NCI-H510A (cell line): ENCODE results near the gene SMYD5.
A peak's percentile ranks its signal among the peaks of the same experiment; 100 is the strongest.

Source experiments
- DNase-seq: peaks from one replicate; lab custom pipeline; 2025; lab: John Stamatoyannopoulos, UW

The SMYD5 gene

GRCh38 chr2:73208258-73208657, 5.8 kb upstream of the SMYD5 start:
- no peak for DNase-seq

DNA sequence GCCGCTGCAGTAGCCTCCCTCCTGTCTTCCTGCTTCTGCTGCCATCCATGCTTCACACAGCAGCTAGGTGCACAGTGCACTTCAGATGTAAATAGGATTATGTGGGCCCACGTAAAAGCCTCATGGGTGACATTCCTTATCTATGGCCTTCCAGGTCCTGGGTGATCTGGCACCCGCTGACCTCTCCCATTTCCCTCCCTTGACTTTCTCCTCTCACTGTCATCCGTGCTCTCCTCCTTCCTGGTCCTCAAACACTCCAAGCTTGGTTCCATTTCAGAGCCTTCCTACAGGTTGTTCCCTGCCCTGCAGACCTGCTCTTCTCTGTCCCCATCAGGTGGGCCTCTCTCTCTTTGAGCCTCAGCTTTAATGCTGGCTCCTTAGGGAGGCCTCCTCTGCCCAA, 4.0 kb upstream of the SMYD5 start:
- DNase-seq, result no peak

GRCh38 chr2:73210696-73211095, 3.3 kb upstream of the SMYD5 start:
- DNase-seq, result no peak

DNA sequence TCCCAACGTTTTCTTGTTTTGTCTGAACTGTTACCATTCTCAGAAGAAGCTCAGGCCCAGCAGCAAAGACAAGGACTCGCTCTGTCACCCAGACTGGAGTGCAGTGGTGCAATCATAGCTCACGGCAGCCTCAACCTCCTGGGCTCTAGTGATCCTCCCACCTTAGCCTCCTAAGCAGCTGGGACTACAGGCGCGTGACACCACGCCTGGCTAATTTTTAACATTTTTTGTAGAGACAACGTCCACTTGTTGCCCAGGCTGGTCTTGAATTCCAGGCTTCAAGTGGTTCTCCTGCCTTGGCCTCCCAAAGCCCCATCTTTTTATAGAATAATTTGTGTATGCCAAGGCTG, 2.0 kb upstream of the SMYD5 start:
- no peak for DNase-seq

DNA sequence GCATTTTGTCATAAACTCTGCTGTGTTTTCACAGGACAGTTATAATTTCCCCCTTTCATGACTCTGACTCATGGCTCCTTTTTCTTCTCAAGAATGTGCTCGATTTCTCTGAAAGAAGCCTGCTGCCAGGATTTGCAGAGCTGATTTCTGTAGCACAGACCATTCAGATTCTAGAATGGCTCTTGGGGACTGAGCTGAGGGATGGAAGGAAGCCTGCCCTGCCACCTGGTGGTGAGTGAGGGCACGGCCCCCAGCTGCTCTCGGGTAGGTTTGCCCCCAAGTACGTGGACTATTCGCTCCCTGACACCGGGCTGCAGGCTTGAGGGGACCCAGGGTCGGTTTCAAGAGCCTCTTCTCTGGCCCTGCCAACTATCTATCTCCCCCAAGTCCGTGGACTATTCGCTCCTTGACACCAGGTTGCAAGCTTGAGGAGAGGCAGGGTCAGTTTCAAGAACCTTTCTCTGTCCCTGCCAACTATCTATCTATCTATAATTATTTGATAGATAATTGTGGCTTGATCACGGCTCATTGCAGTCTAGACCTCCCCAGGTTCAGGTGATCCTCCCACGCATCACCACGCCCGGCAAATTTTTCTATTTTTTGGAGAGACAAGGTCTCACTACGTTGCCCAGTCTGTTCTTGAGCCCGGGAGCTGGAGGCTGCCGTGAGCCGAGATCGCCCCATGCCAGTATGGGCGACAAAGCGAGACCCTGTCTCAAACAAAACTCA, 1.4 kb upstream of the SMYD5 start:
- peak; percentile 43 for DNase-seq

GRCh38 chr2:73215254-73215653, 1.2 kb downstream of the SMYD5 start:
- no peak for DNase-seq

GRCh38 chr2:73217160-73217559, 3.1 kb downstream of the SMYD5 start:
- DNase-seq, result no peak

DNA sequence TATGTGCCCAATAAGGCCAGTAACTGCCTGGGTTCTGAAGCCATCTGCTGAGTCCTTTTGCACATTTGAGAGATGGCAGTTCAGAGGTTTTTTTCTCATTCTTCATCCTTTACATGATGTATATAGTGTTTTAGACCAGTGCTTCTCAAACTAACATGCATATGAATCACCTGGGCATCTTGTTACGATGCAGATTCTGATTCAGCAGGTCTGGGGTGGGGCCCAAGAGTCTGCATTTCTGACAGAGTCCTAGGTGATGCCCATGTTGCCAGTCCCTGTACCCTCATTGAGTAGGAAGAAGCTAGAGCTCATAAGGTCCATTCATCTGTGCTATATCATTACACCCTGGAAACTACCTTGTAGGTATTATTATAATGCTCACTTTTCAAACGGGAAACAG, 3.8 kb downstream of the SMYD5 start:
- no peak for DNase-seq

DNA sequence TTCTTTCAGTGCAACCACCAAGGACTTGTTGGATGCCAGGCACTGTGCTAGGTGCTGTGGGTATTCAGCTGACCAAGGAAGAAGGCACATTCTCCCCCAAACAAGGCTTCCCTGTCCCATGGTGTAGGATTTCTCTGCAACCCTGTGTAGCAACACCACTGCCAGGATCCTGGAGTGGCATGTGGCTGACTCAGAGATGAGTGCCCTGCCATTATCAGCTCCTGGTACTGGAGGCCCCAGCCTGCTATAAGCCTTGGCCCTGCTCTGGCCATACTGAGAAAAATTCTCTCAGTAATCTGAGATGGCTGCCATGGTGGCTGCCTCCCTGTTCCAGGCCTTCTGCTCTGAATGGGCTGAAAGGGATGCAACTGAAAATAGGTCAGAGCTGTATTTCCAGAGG, 4.3 kb downstream of the SMYD5 start:
- DNase-seq, result no peak

GRCh38 chr2:73223821-73224220, 9.8 kb downstream of the SMYD5 start:
- no peak for DNase-seq

DNA sequence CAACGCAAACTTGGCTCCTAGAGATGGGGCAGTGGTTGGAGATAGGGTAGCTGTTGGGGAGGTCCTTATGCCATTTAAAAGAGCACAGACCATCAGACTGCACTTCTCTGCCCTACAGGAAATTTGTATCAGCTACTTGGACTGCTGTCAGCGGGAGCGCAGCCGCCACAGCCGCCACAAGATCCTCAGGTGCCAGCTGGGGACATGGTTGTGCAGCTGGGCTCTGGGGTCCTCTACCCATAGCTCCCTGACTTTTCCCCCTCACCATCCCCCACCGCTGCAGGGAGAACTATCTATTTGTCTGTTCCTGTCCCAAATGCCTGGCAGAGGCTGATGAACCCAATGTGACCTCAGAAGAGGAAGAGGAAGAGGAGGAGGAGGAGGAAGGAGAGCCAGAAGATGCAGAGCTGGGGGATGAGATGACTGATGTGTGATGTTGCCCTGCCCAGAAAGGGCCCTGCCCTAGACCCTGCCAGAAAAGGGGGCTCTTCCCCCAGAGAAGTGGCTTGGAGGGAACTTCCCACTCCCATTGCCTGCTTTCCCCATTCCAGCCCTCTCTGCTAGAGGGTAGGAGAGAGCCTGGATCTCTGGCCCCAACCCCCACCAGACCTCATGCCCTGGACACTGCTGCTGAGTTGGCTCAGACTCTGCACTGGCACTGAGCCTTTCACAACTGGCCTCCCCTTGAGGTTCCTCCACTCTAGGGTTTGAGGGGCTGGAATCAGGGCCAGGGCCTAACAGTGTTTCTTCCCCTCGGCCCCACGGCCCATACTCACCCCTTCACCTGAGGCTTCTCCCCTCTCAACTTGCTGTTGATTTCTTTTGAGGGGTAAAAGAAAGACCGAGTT, 11.7 kb downstream of the SMYD5 start:
- no peak for DNase-seq

GRCh38 chr2:73227086-73227485, 13.0 kb downstream of the SMYD5 start:
- no peak for DNase-seq

- DNase-seq, result no peak
Observed at GRCh38 chr2:73228631-73229030, 14.6 kb downstream of the SMYD5 start.

DNA sequence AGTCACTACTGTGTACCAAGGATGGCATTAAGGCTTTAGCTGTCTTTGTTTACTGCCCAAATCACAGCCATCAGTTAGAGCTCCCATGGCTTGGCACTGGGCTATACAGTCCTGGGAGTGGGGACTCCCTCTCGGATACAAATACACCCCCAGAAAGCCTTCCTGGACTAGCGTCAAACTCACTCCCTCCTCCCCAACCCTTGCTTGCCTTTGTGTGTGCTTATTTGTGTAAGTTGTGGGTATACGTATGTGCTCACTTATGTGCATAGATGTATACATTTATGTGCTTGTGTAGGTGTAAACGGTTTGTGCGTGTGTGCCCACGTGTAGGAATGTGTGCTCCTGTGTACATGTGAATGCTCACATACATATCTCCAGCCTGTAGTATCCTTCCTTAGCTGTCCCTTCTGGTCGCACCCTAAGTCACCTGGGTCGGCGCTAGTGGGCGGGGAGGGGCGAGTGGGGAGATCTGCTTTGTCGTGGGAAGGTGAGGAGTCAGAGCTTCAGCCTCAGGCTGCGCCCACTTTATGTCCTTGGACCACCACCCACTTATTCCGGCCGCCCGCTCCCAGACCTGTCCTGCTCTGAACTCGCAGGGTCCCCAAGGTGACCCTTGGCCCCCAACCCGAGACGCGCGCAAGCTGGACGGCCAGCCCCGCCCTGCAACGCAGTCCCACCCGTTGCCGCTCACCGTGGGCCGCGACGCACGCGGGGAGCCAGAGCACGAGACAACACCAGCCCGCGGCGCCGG, 18.5 kb downstream of the SMYD5 start:
- no peak for DNase-seq

GRCh38 chr2:73233154-73233931, 19.3 kb downstream of the SMYD5 start, which contains the start of gene PRADC1:
Gene PRADC1, minus strand, starts transcription at chr2:73233239. Its CDS starts 79 bp downstream, at chr2:73233160.
- DNase-seq, result peak; percentile 99

- DNase-seq, result peak; percentile 85
Observed at GRCh38 chr2:73233932-73234832, 20.1 kb downstream of the SMYD5 start, which contains the start of gene CCT7. Gene CCT7, plus strand, starts transcription at chr2:73234308. Its CDS starts 71 bp downstream, at chr2:73234379.

DNA sequence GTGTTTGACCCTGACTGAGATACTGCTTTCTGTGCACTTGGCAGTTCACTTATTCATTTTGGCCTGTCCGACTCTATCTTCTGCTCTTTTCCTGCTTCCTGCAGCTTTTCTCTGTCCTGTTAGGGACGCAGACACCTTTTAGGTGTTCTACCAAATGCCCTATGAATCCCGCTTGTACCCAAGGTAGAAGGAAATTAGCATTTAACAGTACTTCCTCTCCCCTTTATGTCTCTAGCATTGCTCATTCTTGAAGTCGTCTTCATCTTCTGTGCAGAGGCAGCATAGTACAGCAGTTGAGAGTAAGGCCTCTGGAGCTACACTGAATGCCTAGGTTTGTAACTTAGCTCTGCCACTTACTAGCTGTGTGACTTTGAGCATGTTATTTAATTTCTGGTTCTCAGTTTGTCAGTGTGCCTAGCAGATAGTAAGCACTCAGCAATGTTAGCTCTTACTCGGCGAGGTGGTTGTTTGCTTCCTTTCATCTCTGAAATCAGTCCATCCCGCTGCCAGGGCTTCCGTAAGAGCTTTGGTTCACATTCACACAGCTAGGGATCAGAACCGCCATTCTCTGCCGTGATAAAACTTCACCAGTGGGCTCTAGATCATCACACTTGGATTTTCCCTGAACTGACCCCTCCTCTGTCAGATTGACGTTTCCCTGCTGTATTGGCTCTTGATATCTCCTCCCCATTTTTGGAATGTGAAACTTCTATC, 21.4 kb downstream of the SMYD5 start:
- DNase-seq, result no peak

DNA sequence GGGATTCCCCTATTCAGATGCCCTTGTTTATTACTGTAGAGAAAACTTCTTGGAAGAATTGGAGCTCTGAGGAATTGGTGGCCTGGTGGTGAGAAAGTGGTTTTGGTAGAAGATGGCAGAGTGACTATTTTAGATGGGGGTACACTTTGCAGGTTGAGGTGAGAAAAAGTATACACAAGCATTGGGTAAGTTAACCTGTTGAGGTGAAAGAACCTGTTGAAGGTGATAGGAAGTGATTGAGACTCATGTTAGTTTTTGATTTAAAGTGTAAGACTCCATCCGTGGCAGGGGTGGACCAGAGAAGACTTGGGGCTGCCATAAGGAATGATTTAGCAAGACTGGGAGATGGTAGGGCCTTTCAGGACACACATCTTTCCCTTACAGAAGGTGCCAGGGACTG, 23.1 kb downstream of the SMYD5 start:
- DNase-seq, result no peak

DNA sequence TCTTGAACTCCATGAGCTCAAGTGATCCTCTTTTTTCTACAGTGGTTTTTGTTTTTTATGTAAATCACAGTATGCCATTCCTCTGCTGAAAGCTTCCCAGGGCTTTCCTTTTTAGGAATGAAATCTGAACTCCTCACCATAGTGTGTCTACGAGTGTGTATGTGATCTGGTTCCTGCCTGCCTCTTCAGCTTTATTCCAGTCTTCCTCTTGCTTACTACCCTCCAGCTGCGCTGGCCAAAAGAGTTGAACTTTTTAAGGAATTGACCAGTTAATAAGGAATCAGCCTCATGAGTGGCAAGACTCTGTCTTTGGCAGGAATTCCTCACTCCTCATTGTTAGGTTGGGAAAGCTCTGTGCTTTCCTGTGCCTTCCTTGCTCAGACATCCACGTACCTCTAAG, 24.1 kb downstream of the SMYD5 start:
- DNase-seq, result no peak

- DNase-seq, result no peak
Observed at GRCh38 chr2:73238976-73239375, 24.9 kb downstream of the SMYD5 start.
